BLaER1 (cell line): Measurements from ENCODE around the gene BORCS5.

Experiments
- H3K27ac ChIP-seq: shearing (Covaris generic); formaldehyde crosslinking; 2 replicates; pipeline ENCODE4 v1.8.1; 2022
- H3K27me3 ChIP-seq: shearing (Covaris generic); formaldehyde crosslinking; 2 replicates; pipeline ENCODE4 v1.8.1; 2022
- H3K36me3 ChIP-seq: shearing (Covaris generic); formaldehyde crosslinking; 2 replicates; pipeline ENCODE4 v1.8.1; 2022
- H3K4me1 ChIP-seq: shearing (Covaris generic); formaldehyde crosslinking; 2 replicates; pipeline ENCODE4 v1.8.1; 2022
- H3K4me2 ChIP-seq: shearing (Covaris generic); formaldehyde crosslinking; 2 replicates; pipeline ENCODE4 v1.8.1; 2022
- H3K4me3 ChIP-seq: shearing (Covaris generic); formaldehyde crosslinking; 2 replicates; pipeline ENCODE4 v1.8.1; 2022
- H3K9ac ChIP-seq: shearing (Covaris generic); formaldehyde crosslinking; 2 replicates; pipeline ENCODE4 v1.8.1; 2022
- H3K9me3 ChIP-seq: shearing (Covaris generic); formaldehyde crosslinking; 2 replicates; pipeline ENCODE4 v1.8.1; 2022
- H4K20me1 ChIP-seq: shearing (Covaris generic); formaldehyde crosslinking; 2 replicates; pipeline ENCODE4 v1.8.1; 2022
- Cebpa-rat ChIP-seq: shearing (Covaris generic); IDR thresholded peaks from 2 replicates; pipeline ENCODE4 v1.8.1; 2022

The BORCS5 gene

DNA sequence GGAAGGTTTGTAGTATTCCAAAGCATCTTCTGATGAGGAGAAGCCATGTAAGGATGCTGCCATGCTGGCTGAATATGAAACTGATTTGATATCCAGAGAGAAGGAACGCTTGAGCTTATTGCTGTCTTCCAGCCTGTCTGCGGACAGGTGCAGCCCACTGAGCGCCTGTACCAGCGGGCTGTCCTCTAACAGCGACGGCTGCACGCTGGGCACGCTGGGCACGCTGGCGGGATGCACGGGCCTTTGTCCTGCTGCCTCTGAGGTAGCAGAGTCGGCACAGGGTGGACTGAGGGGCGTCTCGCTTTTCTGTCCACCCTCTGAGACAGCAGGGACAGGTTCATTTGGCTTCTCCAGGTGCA, 120.6 kb downstream of the BORCS5 start:
- Histone ChIP-seq H3K4me2 (no peak overlapping the region), H3K27ac (no peak overlapping the region), H3K27me3 (no peaks in the 10 kb centered on the region), H3K4me3 (no peak overlapping the region), H3K4me1 (peaks cover 12% of the 10 kb centered on the region; the same call in 1 of the 2 replicates), H3K9ac (no peak overlapping the region), H3K9me3 (no peaks in the 10 kb centered on the region), H3K36me3 (peaks cover 55% of the 10 kb centered on the region), H4K20me1 (no peaks in the 10 kb centered on the region)
- TF ChIP-seq Cebpa-rat: no peak

DNA sequence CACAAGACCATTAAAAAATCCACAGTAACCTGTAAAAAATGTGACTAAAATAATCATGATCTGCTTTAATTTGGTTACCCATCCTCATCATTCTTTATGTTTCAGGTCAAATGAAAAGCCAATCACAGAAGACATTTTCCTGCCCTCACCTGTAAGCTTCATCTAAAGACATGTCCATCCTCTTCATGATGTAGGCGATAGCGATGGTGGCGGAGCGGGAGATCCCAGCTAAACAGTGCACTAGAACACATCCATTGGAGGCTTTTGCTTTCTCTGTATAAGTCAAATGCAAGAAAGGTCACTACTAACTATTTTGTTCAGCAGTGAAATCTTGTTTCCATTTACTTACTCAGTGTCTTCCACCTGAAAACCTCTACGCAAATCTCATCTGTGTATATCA, 123.2 kb downstream of the BORCS5 start:
- Histone ChIP-seq H3K4me3 (no peak overlapping the region), H3K4me1 (peaks cover 16% of the 10 kb centered on the region; the same call in 1 of the 2 replicates), H4K20me1 (no peaks in the 10 kb centered on the region), H3K4me2 (no peak overlapping the region), H3K36me3 (peaks cover 58% of the 10 kb centered on the region), H3K27me3 (no peaks in the 10 kb centered on the region), H3K9me3 (no peaks in the 10 kb centered on the region), H3K27ac (no peak overlapping the region), H3K9ac (no peak overlapping the region)
- TF ChIP-seq Cebpa-rat: no peak

DNA sequence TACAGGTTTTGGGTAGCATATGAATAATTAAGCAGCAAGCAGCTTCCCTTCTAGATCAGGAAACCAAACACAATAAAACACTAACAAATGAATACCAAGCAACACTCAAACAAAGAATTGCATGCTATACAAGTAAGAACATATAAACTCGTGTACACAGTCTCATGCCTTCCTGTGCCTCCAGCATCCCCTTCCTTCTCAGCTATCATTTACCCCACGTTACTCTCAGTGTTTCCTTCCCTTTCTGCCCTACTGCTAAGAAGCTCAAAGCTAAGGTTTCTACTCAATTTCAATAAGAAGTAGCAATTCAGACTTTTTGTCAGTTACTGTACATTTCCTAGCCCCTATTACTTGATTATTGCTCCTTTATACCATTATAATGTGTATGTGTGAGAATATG, 124.8 kb downstream of the BORCS5 start:
- no peaks in the 10 kb centered on the region for H3K9me3 ChIP-seq
- no peaks in the 10 kb centered on the region for H4K20me1 ChIP-seq
- no peak overlapping the region for H3K9ac ChIP-seq
- peaks cover 55% of the 10 kb centered on the region for H3K36me3 ChIP-seq
- no peak for TF ChIP-seq Cebpa-rat
- H3K4me2 ChIP-seq: peak overlapping the region; percentile 36
- H3K4me1 ChIP-seq: peaks cover 16% of the 10 kb centered on the region; the same call in 1 of the 2 replicates
- H3K27me3 ChIP-seq: no peaks in the 10 kb centered on the region
- H3K27ac ChIP-seq: no peak overlapping the region
- no peak overlapping the region for H3K4me3 ChIP-seq

DNA sequence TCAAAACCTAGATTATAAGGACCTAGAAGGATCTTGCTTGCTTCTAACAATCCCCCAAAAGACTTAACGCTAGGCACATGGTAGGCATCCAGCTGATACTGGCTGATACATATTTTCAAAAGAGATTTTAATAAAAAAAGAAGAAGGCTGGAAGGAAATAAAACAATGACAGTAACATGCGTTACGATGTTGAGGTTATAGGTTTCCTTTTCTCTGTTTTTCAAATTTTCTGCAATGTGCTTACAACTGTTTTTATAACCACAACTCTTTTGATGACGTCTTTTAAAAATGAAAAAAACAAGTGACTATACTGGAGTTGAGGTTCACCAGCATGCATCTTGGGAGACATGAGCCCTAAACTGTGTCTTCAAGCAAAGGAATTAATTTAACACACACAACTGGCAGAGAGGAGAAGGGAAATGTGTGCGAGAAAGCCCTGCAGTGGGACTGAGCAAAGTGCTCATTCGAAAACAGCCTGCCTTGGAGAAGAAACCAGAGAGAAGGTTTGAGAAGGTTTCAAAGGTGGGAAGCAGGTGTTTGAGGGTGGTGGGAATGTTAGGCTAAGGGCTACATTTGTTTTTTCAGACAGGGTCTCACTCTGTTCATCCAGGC, 125.4 kb downstream of the BORCS5 start:
- peaks cover 48% of the 10 kb centered on the region for H3K36me3 ChIP-seq
- TF ChIP-seq Cebpa-rat: no peak
- peak overlapping the region; percentile 36 for H3K4me2 ChIP-seq

DNA sequence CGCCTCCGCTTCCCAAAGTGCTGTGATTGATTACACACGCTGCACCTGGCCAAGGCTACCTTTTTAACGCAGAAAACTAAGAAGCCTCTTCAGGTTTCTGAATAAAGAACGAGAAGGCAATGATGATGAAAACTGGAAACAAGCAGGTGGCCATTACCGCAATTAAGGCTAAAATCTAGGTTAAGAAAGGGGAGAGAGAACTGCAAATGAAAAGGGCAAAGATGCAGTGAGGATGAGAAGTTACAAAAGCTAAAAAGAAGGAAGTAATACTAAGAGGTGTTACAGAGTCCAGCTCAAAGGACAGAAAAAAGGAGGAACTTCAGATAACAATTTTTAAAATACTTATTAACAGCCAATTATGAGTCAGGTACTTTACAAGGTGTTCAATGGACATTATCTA, 126.1 kb downstream of the BORCS5 start:
- no peak overlapping the region for H3K4me2 ChIP-seq
- H4K20me1 ChIP-seq: no peaks in the 10 kb centered on the region
- no peak overlapping the region for H3K4me3 ChIP-seq
- H3K9ac ChIP-seq: no peak overlapping the region
- no peaks in the 10 kb centered on the region for H3K27me3 ChIP-seq
- H3K4me1 ChIP-seq: peaks cover 16% of the 10 kb centered on the region; the same call in 1 of the 2 replicates
- H3K9me3 ChIP-seq: no peaks in the 10 kb centered on the region
- no peak for TF ChIP-seq Cebpa-rat
- peaks cover 41% of the 10 kb centered on the region for H3K36me3 ChIP-seq
- H3K27ac ChIP-seq: no peak overlapping the region

More for the DNA sequence above, 125.4 kb downstream of the BORCS5 start:
- no peaks in the 10 kb centered on the region for H3K27me3 ChIP-seq
- H4K20me1 ChIP-seq: no peaks in the 10 kb centered on the region
- H3K27ac ChIP-seq: no peak overlapping the region
- H3K4me1 ChIP-seq: peaks cover 16% of the 10 kb centered on the region; the same call in 1 of the 2 replicates
- no peak overlapping the region for H3K4me3 ChIP-seq
- no peak overlapping the region for H3K9ac ChIP-seq
- H3K9me3 ChIP-seq: no peaks in the 10 kb centered on the region

DNA sequence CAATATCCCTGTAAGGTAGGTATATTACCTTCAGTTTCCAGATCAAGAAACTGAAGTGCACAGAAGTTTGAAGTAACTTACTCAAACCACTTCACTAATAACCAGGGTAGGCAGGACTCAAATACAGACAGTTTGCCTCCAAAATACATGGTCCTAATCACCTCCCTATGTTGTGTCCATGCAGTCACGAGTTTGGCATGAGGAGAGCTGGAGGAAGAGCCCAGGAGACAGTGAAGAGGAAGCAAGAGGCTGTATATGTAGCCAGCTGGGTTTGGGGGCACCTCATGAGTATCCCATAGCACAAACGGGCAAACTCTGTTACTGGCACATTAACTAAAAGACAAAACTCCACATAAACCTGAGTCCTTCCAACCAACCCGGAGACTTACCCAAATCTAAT, 126.6 kb downstream of the BORCS5 start:
- no peaks in the 10 kb centered on the region for H3K9me3 ChIP-seq
- H3K27me3 ChIP-seq: no peaks in the 10 kb centered on the region
- H3K9ac ChIP-seq: no peak overlapping the region
- no peak for TF ChIP-seq Cebpa-rat
- H3K4me1 ChIP-seq: peaks cover 16% of the 10 kb centered on the region; the same call in 1 of the 2 replicates
- H3K4me3 ChIP-seq: no peak overlapping the region
- no peaks in the 10 kb centered on the region for H4K20me1 ChIP-seq
- no peak overlapping the region for H3K27ac ChIP-seq
- H3K4me2 ChIP-seq: no peak overlapping the region
- H3K36me3 ChIP-seq: peaks cover 40% of the 10 kb centered on the region

DNA sequence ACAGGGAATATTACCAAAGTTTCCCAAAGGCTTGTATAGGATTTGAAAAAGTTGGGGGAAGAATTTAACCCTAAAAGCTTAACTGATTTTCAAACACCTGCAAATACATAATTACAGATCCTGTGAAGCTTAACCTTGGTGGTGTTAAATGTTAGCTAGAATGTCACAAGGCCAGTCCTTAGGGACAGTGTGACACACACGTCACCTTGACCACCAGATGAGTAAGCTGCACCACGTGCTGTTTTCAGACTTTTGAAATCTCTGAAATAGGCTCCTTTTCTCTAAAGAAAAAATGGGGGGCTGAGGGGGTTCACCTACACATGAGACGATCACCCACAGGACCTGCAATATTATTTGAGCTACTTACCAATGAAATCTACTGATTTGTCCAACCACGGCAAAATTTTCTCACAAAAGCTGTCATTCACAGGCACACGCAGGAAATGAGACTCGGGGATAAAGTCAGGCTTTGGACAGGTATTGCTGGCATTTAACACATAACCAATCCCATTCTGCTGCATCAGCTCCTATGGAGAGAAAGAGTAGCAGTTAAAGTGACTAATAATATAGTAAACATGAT, 129.9 kb downstream of the BORCS5 start:
- Histone ChIP-seq H3K36me3 (peaks cover 29% of the 10 kb centered on the region), H3K4me1 (peaks cover 12% of the 10 kb centered on the region; the same call in 1 of the 2 replicates), H3K4me3 (no peak overlapping the region), H3K9ac (no peak overlapping the region), H3K27me3 (no peaks in the 10 kb centered on the region), H3K4me2 (no peak overlapping the region), H4K20me1 (no peaks in the 10 kb centered on the region), H3K27ac (no peak overlapping the region), H3K9me3 (no peaks in the 10 kb centered on the region)
- TF ChIP-seq Cebpa-rat: no peak

DNA sequence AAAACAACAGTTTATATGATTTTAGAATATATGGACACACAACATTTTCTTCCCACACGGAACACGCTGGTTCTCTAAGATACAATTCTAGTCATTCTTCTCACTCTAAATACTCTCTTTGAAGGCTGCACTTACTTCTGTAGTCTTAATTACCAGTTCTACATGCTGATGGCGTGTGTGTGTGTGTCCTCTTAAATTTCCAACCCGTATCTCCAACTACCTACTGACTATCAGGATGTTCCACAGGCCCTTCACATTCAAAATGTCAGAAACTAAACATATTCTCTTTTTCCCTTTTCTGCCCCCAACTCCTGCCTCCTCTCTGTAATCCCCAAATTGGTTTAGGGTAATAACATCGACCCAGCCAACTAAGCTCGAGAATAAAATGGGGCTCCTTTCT, 130.6 kb downstream of the BORCS5 start:
- Histone ChIP-seq H3K27me3 (no peaks in the 10 kb centered on the region), H3K36me3 (peaks cover 26% of the 10 kb centered on the region)
- no peak for TF ChIP-seq Cebpa-rat

DNA sequence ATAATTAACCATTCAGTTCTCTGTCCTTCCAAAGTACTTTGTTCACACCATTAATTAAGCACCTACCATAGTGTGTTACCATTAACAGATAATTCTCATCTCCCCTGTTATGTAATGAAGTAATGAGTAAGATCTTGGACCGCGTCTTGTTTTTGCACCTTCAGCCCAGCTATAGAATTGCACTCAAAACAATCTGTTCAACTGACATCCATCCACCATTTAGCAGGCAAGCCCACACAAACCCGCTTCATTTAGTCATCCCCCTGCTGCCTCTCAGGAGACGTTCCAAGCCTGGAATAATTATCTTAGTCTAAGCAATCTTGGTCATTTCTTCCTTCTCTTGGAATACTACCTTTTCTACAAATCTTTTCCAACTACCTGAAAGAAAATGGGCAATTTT, 131.4 kb downstream of the BORCS5 start:
- Histone ChIP-seq H3K36me3 (peaks cover 21% of the 10 kb centered on the region; the same call in 1 of the 2 replicates), H3K9ac (no peak overlapping the region), H3K4me2 (no peak overlapping the region), H3K27me3 (no peaks in the 10 kb centered on the region), H3K4me1 (no peaks in the 10 kb centered on the region), H4K20me1 (no peaks in the 10 kb centered on the region), H3K9me3 (no peaks in the 10 kb centered on the region), H3K27ac (no peak overlapping the region), H3K4me3 (no peak overlapping the region)
- TF ChIP-seq Cebpa-rat: no peak

More for the DNA sequence above, 130.6 kb downstream of the BORCS5 start:
- Histone ChIP-seq H4K20me1 (no peaks in the 10 kb centered on the region), H3K9ac (no peak overlapping the region), H3K4me1 (peaks cover 5% of the 10 kb centered on the region; the same call in 1 of the 2 replicates), H3K9me3 (no peaks in the 10 kb centered on the region), H3K4me3 (no peak overlapping the region), H3K27ac (no peak overlapping the region), H3K4me2 (no peak overlapping the region)

DNA sequence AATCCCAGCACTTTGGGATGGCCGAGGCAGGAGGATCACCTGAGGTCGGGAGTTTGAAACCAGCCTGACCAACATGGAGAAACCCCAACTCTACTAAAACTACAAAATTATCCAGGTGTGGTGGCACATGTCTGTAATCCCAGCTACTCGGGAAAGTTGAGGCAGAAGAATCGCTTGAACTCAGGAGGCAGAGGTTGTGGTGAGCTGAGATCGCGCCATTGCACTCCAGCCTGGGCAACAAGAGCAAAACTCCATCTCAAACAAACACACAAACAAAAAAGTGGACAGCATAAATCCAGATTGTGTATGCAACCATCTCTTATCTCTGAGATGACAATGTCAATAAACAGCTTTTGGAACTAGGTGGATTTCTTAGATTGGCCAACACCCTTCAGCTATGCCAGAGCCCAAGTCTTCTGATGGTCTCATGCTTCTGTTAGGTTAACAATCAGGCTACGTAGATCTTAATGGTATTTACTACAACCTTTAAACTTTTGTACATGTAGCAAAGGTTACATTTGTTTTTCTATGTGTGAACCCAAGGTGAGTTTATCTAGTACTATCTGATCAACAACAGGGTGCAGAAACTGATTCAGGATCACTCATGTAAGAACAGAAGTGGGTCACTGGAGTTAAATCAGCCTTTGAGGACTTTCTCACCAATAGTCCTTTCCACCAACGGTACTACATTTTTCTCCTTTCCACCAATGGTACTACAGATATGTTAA, 132.1 kb downstream of the BORCS5 start:
- Histone ChIP-seq H3K9ac (no peak overlapping the region), H4K20me1 (no peaks in the 10 kb centered on the region), H3K4me2 (no peak overlapping the region), H3K27me3 (no peaks in the 10 kb centered on the region; the same call in 1 of the 2 replicates), H3K4me3 (no peak overlapping the region), H3K9me3 (no peaks in the 10 kb centered on the region), H3K27ac (no peak overlapping the region), H3K4me1 (no peaks in the 10 kb centered on the region), H3K36me3 (peaks cover 21% of the 10 kb centered on the region; the same call in 1 of the 2 replicates)
- TF ChIP-seq Cebpa-rat: no peak
